Measurements from ENCODE around the gene CCDC54. TPM values are rescaled to one million over a fixed set of nuclear protein-coding genes. Genes with fewer than 3 reads are reported as not detected.

CCDC54 gene
- total and polyA plus RNA-seq, 2 of the 8 experiments (the other 6 are each of a cell fraction or from before 2014, with no cell fraction given): not detected

DNA sequence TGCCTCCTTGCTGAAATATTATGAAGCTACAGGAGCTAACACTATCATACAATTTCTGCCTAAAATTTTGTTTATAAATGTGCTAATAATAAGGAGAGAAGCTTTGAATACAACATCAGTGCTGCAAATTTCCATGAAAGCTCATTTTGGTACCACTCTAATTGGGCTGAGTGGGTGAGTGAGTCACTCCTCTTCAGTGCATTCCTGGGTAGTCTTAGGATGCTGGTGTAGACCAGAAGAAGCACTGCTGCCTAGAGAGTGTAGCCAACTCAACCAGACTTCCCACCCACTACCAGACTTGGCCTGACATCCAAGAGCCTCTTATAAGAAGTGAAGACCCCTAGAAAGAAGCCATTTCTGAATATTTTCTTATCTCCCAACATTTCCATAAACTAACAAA, 32.5 kb upstream of the CCDC54 start (continued):
- TF ChIP-seq SIN3A (conservative IDR thresholded peaks at IDR 0.05 in 1 of 2, IDR thresholded peaks at IDR 0.05 in 1 of 2; ENCODE audit: low read depth in 1 of 2, low read length in 2 of 2): no peak
- TF ChIP-seq RAD21 (IDR thresholded peaks at IDR 0.05 in 1 of 2, conservative IDR thresholded peaks at IDR 0.05 in 1 of 2; ENCODE audit: low read depth in 2 of 2, low read length in 2 of 2): no peak
- no peak for TF ChIP-seq NANOG (IDR thresholded peaks at IDR 0.05; ENCODE audit: insufficient read depth, low read depth, low read length, poor library complexity, severe bottlenecking)
- no peak for TF ChIP-seq JUND (IDR thresholded peaks at IDR 0.05; ENCODE audit: low read length)
- TF ChIP-seq, protein P1, sequence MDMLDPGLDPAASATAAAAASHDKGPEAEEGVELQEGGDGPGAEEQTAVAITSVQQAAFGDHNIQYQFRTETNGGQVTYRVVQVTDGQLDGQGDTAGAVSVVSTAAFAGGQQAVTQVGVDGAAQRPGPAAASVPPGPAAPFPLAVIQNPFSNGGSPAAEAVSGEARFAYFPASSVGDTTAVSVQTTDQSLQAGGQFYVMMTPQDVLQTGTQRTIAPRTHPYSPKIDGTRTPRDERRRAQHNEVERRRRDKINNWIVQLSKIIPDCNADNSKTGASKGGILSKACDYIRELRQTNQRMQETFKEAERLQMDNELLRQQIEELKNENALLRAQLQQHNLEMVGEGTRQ (IDR thresholded peaks at IDR 0.05; ENCODE audit: low read length): no peak
